ENCODE data around the gene ARHGAP18. TPM values are rescaled to one million over a fixed set of nuclear protein-coding genes. Genes with fewer than 3 reads are reported as not detected.
A peak's percentile ranks its signal among the peaks of the same experiment; 100 is the strongest.

ARHGAP18 gene, protein sequence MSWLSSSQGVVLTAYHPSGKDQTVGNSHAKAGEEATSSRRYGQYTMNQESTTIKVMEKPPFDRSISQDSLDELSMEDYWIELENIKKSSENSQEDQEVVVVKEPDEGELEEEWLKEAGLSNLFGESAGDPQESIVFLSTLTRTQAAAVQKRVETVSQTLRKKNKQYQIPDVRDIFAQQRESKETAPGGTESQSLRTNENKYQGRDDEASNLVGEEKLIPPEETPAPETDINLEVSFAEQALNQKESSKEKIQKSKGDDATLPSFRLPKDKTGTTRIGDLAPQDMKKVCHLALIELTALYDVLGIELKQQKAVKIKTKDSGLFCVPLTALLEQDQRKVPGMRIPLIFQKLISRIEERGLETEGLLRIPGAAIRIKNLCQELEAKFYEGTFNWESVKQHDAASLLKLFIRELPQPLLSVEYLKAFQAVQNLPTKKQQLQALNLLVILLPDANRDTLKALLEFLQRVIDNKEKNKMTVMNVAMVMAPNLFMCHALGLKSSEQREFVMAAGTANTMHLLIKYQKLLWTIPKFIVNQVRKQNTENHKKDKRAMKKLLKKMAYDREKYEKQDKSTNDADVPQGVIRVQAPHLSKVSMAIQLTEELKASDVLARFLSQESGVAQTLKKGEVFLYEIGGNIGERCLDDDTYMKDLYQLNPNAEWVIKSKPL
- total RNA-seq (2014; rRNA removed; shearing (Covaris generic)) = 23.8 and 25.3 TPM in 2 replicates
- polyA plus RNA-seq (2016; fragmentation: Nextera tagmentation; extraction: Ambion mirVana) = 12.0 and 12.5 TPM in 2 replicates

DNA sequence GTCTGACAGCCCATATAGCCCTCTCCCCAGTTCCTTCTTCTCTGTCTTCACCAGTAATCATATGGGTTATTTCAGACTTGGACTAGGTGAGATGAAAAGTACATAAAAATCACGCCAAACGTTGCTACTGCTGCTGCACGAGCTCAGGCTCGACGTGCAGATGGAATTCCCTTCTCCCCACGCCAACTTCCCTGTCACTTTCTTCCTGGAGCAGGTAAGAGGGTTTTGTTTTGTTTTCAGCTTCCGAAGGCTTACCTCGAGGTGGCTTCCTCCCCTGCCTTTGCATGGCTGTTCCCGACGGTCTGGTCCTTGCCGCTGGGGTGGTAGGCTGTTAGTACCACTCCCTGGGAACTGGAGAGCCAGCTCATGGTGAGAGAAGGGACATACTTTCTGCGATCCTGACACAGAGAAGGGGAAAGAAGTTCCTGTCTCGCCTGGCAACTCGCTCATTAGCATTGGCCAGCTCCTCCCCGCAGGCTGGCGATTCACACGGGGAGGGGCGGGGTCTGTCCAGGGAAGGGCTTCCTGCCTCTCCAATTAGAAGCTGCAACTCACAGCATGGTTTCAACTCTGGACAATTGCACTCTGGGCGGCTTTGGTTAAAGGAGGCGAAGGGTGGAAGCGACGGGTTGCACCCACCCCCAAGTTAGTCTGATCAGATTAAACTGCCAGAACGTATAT lies at the start of gene ARHGAP18:
Gene ARHGAP18, minus strand, starts transcription at position 409 of the 681 bp plus-strand sequence. Its CDS starts 41 bp downstream, at position 368.
- no peaks in the 10 kb centered on the region for H4K20me1 ChIP-seq (ENCODE audit: insufficient read depth)
- peaks cover 21% of the 10 kb centered on the region for H3F3A ChIP-seq (ENCODE audit: insufficient read depth)
- H3K4me2 ChIP-seq (ENCODE audit: unreplicated experiment) = peak within 1 kb of the TSS; percentile 95
- 1 to 2% methylated on average over 22 to 23 of the region's 23 CpGs for WGBS, 2 experiments (ENCODE audit: low coverage in 1 of 2, low lambda C conversion rate in 2 of 2, missing lambda C conversion rate in 2 of 2)
- no peaks in the 10 kb centered on the region for H3K27me3 ChIP-seq (replicated peaks; ENCODE audit: insufficient read depth)
- H3K9me2 ChIP-seq (ENCODE audit: insufficient read depth) = no peaks in the 10 kb centered on the region
- H3K4me3 ChIP-seq = peak within 1 kb of the TSS; percentile 96
- H3K79me2 ChIP-seq (ENCODE audit: insufficient read depth) = peaks cover 45% of the 10 kb centered on the region
- peak; percentile 96 for DNase-seq
- in situ Hi-C loops (cut with MboI) = no loop called here
- H3K27ac ChIP-seq = peak within 1 kb of the TSS; percentile 75
- TF ChIP-seq EZH2phosphoT487 (IDR thresholded peaks at IDR 0.05; ENCODE audit: insufficient read depth, low read depth) (no peak), EZH2 (IDR thresholded peaks at IDR 0.05; ENCODE audit: insufficient read depth, poor library complexity, severe bottlenecking) (no peak)
- peaks cover 18% of the 10 kb centered on the region for H3K4me1 ChIP-seq (ENCODE audit: insufficient read depth)
- H3K9ac ChIP-seq = peak within 1 kb of the TSS; percentile 82
- H3K9me3 ChIP-seq (ENCODE audit: low read depth) = no peaks in the 10 kb centered on the region
- 0 out of 2 replicates have a peak, but pooled peaks cover 6% of the 10 kb centered on the region for H3K36me3 ChIP-seq (ENCODE audit: low read depth)
- H2AFZ ChIP-seq = peak within 1 kb of the TSS; percentile 88

DNA sequence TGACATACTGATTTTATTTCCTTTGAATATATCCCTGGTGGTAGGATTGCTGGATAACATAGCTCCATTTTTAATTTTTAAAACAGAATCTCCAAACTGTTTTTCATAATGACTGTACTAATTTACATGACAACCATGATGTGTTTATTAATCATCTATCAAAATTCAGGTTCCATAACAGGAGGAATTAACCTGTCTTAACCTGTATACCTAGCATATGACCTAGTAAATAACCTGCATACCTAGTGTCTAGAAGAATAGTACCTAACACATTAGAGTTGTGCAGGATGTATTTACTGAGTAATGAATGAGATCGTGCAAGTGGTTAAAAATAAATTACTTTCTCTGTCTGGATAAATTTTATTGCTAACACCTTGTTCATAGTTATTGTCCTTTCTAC lies 45.8 kb upstream of the ARHGAP18 start:
- 89 to 97% methylated on average over 1 of the region's 1 CpG for WGBS, 2 experiments (ENCODE audit: low coverage in 1 of 2, low lambda C conversion rate in 2 of 2, missing lambda C conversion rate in 2 of 2)
- Histone ChIP-seq H3K4me3 (no peak overlapping the region), H3K9ac (no peak overlapping the region), H3K27me3 (replicated peaks; ENCODE audit: insufficient read depth) (no peaks in the 10 kb centered on the region), H2AFZ (no peak overlapping the region), H3K9me2 (ENCODE audit: insufficient read depth) (no peaks in the 10 kb centered on the region), H3K4me2 (ENCODE audit: unreplicated experiment) (no peak overlapping the region), H3K79me2 (ENCODE audit: insufficient read depth) (no peaks in the 10 kb centered on the region), H3K9me3 (ENCODE audit: low read depth) (no peaks in the 10 kb centered on the region), H3K27ac (no peak overlapping the region), H3K36me3 (ENCODE audit: low read depth) (no peaks in the 10 kb centered on the region), H3F3A (ENCODE audit: insufficient read depth) (peaks cover 13% of the 10 kb centered on the region; the same call in 1 of the 2 replicates), H3K4me1 (ENCODE audit: insufficient read depth) (peaks cover 36% of the 10 kb centered on the region), H4K20me1 (ENCODE audit: insufficient read depth) (no peaks in the 10 kb centered on the region)
- in situ Hi-C loops (cut with MboI) = no loop called here
- DNase-seq = no peak
- TF ChIP-seq EZH2phosphoT487 (IDR thresholded peaks at IDR 0.05; ENCODE audit: insufficient read depth, low read depth) (no peak), EZH2 (IDR thresholded peaks at IDR 0.05; ENCODE audit: insufficient read depth, poor library complexity, severe bottlenecking) (no peak)

DNA sequence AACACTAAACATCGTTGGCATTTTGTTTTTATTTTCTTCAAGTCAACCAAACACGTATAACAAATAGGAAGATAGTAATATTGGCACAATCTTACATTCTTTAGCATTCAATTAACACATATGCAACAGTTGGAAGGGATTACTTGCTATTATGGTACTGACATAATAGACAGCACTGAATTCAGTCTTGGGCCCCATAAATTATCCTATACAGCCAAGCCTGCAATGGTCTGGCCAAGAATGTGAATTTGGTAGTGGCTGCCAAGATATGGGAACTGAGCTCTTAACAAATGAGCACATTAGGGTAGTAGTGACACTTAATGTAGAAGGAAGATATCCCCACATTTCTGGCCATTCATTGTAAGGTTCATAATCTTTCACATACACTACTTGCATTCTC lies 44.8 kb upstream of the ARHGAP18 start:
- Histone ChIP-seq H3F3A (ENCODE audit: insufficient read depth) (peaks cover 11% of the 10 kb centered on the region), H3K4me1 (ENCODE audit: insufficient read depth) (peaks cover 37% of the 10 kb centered on the region), H3K27me3 (replicated peaks; ENCODE audit: insufficient read depth) (no peaks in the 10 kb centered on the region), H3K4me2 (ENCODE audit: unreplicated experiment) (no peak overlapping the region), H3K9ac (no peak overlapping the region), H3K9me2 (ENCODE audit: insufficient read depth) (no peaks in the 10 kb centered on the region), H3K27ac (no peak overlapping the region), H3K79me2 (ENCODE audit: insufficient read depth) (no peaks in the 10 kb centered on the region), H4K20me1 (ENCODE audit: insufficient read depth) (no peaks in the 10 kb centered on the region), H3K36me3 (ENCODE audit: low read depth) (no peaks in the 10 kb centered on the region), H3K4me3 (no peak overlapping the region), H3K9me3 (ENCODE audit: low read depth) (no peaks in the 10 kb centered on the region), H2AFZ (no peak overlapping the region)
- DNase-seq = no peak
- in situ Hi-C loops (cut with MboI) = no loop called here
- WGBS, 2 experiments (ENCODE audit: low coverage in 1 of 2, low lambda C conversion rate in 2 of 2, missing lambda C conversion rate in 2 of 2) = 73 to 77% methylated on average over 2 of the region's 2 CpGs
- no peak for TF ChIP-seq EZH2 (IDR thresholded peaks at IDR 0.05; ENCODE audit: insufficient read depth, poor library complexity, severe bottlenecking)
- no peak for TF ChIP-seq EZH2phosphoT487 (IDR thresholded peaks at IDR 0.05; ENCODE audit: insufficient read depth, low read depth)

DNA sequence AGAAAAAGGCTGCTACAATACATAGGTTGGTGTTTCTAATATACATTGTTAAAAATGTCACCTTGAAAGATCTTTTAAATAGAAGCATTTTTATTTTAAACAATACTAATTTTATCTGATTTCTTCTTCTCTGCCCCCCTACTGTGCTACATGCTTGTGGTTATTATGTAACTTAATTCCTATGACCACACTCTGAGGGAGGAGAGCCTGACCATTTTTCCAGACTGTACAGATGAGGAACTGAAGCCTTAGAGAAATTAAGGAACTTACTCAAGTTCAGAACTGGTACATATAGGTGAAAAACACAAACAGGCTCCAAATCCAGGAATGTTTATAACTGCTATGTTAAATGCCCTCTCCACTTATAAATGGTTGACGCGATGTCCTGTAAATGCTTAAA lies 43.4 kb upstream of the ARHGAP18 start:
- WGBS, 2 experiments (ENCODE audit: low coverage in 1 of 2, low lambda C conversion rate in 2 of 2, missing lambda C conversion rate in 2 of 2) = 96 to 100% methylated on average over 2 of the region's 2 CpGs

More for the DNA sequence above, 43.4 kb upstream of the ARHGAP18 start:
- Histone ChIP-seq H3K9ac (no peak overlapping the region), H3K4me3 (no peak overlapping the region), H3K27me3 (replicated peaks; ENCODE audit: insufficient read depth) (no peaks in the 10 kb centered on the region), H3K9me2 (ENCODE audit: insufficient read depth) (no peaks in the 10 kb centered on the region), H3K79me2 (ENCODE audit: insufficient read depth) (no peaks in the 10 kb centered on the region), H3K36me3 (ENCODE audit: low read depth) (no peaks in the 10 kb centered on the region), H2AFZ (no peak overlapping the region), H3K9me3 (ENCODE audit: low read depth) (no peaks in the 10 kb centered on the region), H3F3A (ENCODE audit: insufficient read depth) (peaks cover 21% of the 10 kb centered on the region), H3K4me1 (ENCODE audit: insufficient read depth) (peaks cover 49% of the 10 kb centered on the region), H3K27ac (no peak overlapping the region), H3K4me2 (ENCODE audit: unreplicated experiment) (peak overlapping the region; percentile 16), H4K20me1 (ENCODE audit: insufficient read depth) (no peaks in the 10 kb centered on the region)
- DNase-seq = peak; percentile 68
- TF ChIP-seq EZH2phosphoT487 (IDR thresholded peaks at IDR 0.05; ENCODE audit: insufficient read depth, low read depth) (no peak), EZH2 (IDR thresholded peaks at IDR 0.05; ENCODE audit: insufficient read depth, poor library complexity, severe bottlenecking) (no peak)
- in situ Hi-C loops (cut with MboI) = no loop called here
